C1 segment of cervical spinal cord (tissue), 14 donors: ENCODE data around the gene GRHL3.

Source experiments
- DNase-seq, 14 donors: peaks; one replicate each; lab custom pipeline; 2025; lab: John Stamatoyannopoulos, UW

Gene GRHL3

GRCh38 chr1:24293392-24294227, 25.5 kb upstream of the GRHL3 start:
- DNase-seq, result no peak

GRCh38 chr1:24294228-24294672, 24.9 kb upstream of the GRHL3 start:
- DNase-seq, result peak in 1 of 14 donors; percentile 21

GRCh38 chr1:24294716-24295371, 24.3 kb upstream of the GRHL3 start:
- DNase-seq, result peak in 1 of 14 donors; percentile 28

- no peak for DNase-seq
These were observed 23.6 kb upstream of the GRHL3 start for GRCh38 chr1:24295535-24295934.

- DNase-seq, result no peak
These were observed 21.8 kb upstream of the GRHL3 start for GRCh38 chr1:24297187-24297851.

GRCh38 chr1:24297852-24298232, 21.3 kb upstream of the GRHL3 start:
- DNase-seq, result no peak

- DNase-seq, result no peak
These were observed 20.6 kb upstream of the GRHL3 start for GRCh38 chr1:24298606-24299005.

- DNase-seq, result no peak
These were observed 19.3 kb upstream of the GRHL3 start for GRCh38 chr1:24299901-24300300.

- DNase-seq, result no peak
These were observed 18.0 kb upstream of the GRHL3 start for GRCh38 chr1:24300971-24301784.

GRCh38 chr1:24301785-24302175, 17.4 kb upstream of the GRHL3 start:
- DNase-seq, result no peak

- no peak for DNase-seq
These were observed 16.9 kb upstream of the GRHL3 start for GRCh38 chr1:24302209-24302611.

- no peak for DNase-seq
These were observed 15.6 kb upstream of the GRHL3 start for GRCh38 chr1:24303600-24303999.

GRCh38 chr1:24304763-24305162, 14.4 kb upstream of the GRHL3 start:
- no peak for DNase-seq

GRCh38 chr1:24308365-24309015, 10.7 kb upstream of the GRHL3 start:
- no peak for DNase-seq

GRCh38 chr1:24309762-24310485, 9.2 kb upstream of the GRHL3 start:
- DNase-seq, result peak in 1 of 14 donors; percentile 13

GRCh38 chr1:24311234-24311633, 7.9 kb upstream of the GRHL3 start:
- DNase-seq, result no peak

GRCh38 chr1:24311741-24312140, 7.4 kb upstream of the GRHL3 start:
- peak in 2 of 14 donors; percentile 6 to 34 for DNase-seq

GRCh38 chr1:24315391-24315790, 3.8 kb upstream of the GRHL3 start:
- no peak for DNase-seq

GRCh38 chr1:24316645-24317044, 2.5 kb upstream of the GRHL3 start:
- DNase-seq, result peak in 3 of 14 donors; percentile 10 to 33 (median 20)

- DNase-seq, result no peak
These were observed 2.1 kb upstream of the GRHL3 start for GRCh38 chr1:24317081-24317480.
